SU-DHL-6 (cell line): ENCODE data around the gene RND2.
"Not testable (repeated sequence)": the region's sequence is repeated elsewhere in the genome, so short reads cannot be mapped to it uniquely, and the experiment has no call there.

Experiments used
- EZH2phosphoT487 ChIP-seq: fragments of 200-600 bp; sonication (generic), shearing (Covaris generic); conservative IDR thresholded peaks from 2 replicates; pipeline ENCODE4 v1.6.1; 2018; ENCODE audit warnings: mild to moderate bottlenecking, antibody characterized with exemption, low read length, moderate library complexity, mixed read lengths
- TF ChIP-seq, protein P1 (sequence below): fragments of 200-600 bp; sonication (generic); IDR thresholded peaks from one replicate; pipeline ENCODE4 v1.5.1; 2017; ENCODE audit warnings: antibody characterized with exemption, mild to moderate bottlenecking, low read length, moderate library complexity; ENCODE audit not compliant: insufficient read depth, poor library complexity, severe bottlenecking

DNA sequence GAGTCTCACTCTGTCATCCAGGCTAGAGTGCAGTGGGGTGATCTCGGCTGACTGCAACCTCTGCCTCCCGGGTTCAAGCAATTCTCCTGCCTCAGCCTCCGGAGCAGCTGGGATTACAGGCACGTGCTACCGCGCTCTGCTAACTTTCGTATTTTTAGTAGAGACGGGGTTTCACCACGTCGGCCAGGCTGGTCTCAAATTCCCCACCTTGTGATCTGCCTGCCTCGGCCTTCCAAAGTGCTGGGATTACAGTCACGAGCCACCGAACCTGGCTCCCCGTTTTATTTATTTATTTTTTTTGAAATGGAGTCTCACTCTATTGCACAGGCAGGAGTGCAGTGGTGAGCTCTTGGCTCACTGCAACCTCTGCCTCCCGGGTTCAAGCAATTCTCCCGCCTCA lies 49.3 kb upstream of the RND2 start:
- TF ChIP-seq, protein P1, sequence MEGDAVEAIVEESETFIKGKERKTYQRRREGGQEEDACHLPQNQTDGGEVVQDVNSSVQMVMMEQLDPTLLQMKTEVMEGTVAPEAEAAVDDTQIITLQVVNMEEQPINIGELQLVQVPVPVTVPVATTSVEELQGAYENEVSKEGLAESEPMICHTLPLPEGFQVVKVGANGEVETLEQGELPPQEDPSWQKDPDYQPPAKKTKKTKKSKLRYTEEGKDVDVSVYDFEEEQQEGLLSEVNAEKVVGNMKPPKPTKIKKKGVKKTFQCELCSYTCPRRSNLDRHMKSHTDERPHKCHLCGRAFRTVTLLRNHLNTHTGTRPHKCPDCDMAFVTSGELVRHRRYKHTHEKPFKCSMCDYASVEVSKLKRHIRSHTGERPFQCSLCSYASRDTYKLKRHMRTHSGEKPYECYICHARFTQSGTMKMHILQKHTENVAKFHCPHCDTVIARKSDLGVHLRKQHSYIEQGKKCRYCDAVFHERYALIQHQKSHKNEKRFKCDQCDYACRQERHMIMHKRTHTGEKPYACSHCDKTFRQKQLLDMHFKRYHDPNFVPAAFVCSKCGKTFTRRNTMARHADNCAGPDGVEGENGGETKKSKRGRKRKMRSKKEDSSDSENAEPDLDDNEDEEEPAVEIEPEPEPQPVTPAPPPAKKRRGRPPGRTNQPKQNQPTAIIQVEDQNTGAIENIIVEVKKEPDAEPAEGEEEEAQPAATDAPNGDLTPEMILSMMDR, result not testable (repeated sequence)
- not testable (repeated sequence) for TF ChIP-seq EZH2phosphoT487
